ENCODE data around the gene PTPRG.

PTPRG gene

DNA sequence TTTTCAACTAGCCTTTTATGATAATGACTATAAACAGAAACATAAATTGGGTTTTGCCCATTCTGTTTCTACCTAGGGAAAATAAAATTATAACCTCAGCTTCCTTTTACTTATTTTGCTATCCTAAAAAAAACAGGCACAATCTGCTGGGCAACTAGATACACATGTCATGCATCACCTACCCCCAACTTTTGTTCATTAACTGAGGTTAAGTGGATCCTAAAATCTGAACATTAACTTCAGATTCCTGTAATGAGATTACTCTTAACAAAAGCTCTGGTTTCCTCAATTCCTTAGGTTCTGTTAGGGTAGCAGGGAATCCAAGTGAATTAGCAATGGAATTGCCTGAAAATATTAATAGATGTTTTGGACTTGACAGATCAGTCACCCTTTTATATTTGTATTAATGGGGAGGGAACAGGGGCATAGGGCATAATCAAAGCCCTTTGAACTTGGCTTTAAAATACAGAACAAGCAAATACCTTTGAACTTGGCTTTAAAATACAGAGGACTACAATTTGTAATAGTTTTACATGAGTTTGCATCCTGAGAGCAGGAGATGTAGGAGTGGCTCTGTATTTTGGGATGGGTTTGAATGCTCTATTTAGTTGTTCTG is 705.4 kb downstream of the PTPRG start:
- no peak for DNase-seq

DNA sequence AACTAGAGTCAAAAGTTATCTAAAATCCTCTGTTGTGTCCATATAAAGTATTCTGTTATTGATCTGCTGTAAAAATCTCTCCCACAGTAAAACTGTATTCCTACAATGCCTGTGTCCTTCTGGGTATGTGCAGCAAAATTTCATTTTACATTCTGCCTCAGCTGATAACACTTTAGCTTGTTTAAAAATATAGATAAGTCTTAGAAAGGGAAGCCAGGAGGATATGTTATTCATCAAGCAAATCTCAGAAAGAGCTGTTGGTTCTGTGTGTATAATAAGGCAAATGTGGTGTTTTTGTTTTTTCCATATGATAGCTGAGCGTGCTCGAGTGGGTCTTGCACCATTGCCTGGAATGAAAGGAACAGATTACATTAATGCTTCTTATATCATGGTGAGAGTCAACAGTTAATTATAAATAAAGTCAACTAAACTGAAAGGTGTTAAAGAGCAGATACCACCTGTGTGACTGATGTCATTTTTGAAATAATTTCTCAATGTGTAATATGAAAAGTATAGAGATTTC is 715.3 kb downstream of the PTPRG start:
- no peak for DNase-seq

DNA sequence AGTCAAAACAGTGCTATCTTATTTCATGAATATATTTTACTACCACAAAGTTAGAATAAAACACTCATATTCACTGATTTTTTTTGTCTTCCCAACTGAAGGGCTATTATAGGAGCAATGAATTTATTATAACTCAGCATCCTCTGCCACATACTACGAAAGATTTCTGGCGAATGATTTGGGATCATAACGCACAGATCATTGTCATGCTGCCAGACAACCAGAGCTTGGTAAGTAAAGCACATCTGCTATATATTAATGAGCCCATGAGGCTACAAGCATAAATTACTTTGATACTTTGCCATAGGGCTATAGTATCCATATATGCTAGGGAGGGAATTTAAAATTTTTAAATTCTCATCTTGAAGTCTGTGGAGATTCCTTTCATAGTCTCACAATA is 716.1 kb downstream of the PTPRG start:
- DNase-seq, result no peak

DNA sequence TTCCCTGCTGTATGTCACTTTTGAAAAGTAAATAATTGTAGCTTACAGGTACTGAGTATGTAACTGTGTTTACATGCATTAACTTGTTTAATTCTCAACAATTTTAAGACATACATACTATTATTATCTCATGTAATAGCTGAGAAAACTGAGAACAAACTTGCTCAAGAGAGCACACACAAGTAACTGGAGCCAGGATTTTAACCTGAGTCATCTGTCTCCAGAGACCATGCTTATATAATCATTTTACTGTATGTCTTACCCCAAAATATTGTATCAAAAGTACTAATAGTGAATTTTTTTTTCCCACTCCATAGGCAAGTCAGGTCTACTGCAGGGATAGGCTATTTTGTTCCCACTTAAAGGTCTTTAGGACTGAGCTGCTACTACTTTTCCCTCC is 716.6 kb downstream of the PTPRG start:
- DNase-seq, result no peak

DNA sequence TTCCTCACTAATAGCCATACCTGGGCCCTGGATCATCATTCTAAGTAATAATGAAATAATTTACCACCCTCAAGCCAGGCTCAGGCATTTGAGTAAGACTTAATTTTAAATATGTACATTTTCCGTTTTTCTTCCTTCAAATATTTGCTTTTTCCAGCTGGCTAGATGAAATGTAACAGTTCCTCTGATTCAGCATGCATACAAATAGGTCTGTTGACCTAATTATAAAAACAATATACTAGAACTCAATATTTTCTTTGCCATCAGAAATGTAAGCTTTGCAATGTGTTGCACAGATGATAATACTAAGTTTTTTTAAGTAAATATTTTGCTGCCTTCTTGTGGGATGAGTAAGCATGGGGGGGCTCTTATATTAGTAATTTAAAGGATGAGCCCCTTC is 720.4 kb downstream of the PTPRG start:
- DNase-seq, result no peak

DNA sequence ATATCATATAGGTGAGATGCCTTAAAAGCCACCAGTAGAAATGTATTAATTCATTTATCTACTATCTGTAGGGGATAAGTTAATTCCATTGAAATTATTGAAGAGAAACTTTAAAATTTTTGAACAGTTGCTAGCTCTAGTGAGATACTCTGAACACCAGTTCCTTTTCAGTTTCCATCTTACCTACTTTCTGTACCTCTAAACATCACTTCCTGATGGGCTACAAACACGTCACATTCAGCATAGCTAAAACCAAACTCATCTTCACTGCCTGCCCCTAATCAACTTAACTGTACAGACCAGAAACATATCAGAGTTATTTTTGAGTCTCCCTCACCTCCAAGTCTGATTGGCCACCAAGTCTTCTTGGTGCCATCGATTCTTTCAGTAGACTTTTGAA is 723.1 kb downstream of the PTPRG start:
- no peak for DNase-seq

DNA sequence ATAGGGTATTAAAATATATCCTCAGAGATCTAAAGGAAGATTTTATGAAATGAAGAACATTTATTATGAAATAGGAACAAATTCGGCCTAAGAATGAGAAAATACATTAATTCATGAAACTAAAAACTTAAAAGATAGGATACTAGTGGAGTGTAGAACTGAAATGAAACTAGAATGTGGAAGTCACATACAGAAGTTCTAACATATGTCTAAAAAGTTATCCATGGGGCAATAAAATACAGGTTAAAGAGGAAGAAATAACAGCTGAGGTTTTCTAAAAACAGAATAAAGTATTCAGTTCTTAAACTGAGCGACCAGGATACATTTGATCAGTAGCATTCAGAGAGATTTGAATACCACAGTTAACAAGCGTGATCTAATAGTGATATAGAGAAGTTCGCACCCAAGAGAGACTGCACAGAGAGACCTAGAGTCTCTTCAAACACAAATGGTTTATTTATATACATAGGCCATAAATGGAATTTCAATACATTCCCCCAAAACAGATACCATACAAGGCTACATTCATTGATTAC is 726.1 kb downstream of the PTPRG start:
- no peak for DNase-seq

DNA sequence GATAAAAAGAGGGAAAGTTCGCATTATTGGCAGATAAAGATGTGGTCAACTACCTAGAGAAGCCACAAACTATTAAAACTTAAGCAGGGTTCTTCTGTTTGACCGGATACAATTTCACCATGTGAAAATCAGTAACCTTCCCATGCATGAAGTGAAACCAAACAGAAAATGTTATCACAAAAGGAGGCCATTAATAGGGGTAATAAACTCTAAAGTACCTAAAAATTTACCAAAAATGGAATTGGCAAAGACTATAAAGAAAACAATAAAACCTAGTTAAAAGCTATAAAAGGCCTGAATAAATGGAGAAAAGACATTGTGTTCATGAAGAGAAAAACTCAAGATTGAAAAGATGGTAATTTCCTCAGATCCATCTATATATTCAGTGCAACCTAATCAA is 728.6 kb downstream of the PTPRG start:
- DNase-seq, result no peak

DNA sequence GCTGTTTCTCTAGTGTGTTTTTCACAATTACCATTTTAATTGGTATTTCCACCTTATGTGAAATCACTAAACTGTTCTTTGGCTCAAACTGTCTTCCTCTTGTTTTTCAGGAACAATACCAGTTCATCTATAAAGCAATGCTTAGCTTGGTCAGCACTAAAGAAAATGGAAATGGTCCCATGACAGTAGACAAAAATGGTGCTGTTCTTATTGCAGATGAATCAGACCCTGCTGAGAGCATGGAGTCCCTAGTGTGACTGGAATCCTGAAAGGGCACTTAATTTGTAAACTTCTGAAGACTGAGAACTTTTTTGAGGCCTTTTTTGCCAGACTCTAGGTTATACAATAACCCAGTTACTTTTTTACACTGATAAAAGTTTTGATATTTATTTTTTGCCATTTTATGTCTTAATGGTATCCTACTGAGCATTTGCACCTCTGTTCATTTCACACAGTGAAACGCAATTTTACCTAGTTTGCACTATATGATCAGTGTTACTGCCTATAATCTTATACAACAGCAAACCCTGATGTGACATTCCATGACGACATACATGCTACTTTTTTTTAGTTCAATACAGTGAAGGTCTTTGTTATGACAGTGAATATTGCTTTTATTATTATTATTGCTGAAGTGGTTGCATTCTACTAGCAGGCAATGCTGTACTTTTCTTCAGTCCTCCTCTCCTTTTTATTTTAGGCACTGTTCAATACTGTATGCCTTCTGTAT is 731.8 kb downstream of the PTPRG start:
- no peak for DNase-seq

DNA sequence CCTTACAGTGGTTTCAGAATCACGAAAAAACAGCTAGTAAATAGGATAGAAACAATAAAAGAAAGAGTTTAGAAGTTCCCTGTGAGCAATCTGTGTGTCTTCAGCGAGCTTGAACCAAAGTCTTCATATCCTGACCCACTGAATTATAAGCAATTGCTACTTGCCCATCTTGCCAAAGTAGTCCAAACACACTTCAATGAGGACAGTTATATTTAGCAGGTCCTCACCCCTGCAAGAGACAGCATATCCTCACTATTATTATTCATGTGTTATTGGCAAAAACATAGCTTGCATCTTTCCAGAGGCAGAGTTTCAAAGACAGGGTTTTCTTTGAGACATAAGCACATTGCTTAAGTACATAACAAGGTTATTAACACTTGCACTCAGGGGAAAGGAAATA is 734.2 kb downstream of the PTPRG start:
- DNase-seq, result no peak

DNA sequence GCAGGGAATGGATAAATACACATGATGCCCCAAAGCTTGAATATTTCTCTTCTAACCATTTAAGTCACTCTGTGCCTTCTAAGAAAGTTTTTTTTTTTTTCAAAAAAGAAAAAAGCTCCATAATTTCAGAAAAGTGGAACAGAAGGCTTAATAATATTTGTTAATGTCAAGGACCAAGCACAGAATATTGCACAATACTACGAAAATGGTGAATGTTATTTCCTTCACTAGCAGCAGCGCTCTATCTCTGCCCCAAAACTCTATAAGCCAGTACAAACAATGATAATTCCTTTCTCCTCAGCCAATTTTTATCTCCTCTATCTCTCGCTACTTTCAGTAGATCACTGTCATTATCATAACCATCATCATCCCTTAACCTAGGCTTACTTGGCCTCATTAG is 739.2 kb downstream of the PTPRG start:
- no peak for DNase-seq

DNA sequence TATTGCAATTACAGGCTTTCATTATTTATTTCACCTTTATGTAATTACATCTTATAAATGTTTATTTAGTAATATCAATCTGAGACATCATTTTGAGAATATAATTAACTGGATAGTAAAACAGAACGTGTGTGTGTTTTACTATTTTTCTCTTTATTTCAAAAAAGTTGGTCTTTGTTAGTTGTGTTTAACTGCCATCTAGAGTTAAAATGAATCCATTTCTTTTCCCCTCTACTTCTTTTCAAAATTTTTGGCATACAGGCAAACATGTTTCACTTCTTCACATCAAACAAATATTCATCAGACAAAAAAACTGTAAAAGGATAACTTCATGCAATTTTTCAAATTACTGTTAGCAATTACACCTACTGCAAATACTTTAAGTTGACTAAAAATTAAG is 750.8 kb downstream of the PTPRG start:
- no peak for DNase-seq

DNA sequence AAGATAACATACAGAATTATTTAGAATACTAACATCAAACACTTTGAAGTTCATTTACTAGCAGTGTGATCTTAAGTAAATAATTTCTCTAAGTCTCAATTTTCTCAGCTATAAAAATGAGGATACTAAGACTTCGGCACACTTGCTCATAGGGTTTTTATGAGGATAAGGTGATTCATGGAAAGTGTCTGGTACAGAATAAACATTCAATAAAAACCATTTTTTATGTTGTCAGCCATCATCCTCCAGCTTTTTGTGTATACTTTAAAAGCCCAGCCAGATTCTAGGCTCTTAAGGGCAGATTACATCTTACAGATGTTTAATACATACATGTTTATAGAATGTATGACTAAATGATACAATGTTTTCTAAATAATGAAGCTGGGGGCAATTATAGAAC is 755.2 kb downstream of the PTPRG start:
- DNase-seq, result no peak

DNA sequence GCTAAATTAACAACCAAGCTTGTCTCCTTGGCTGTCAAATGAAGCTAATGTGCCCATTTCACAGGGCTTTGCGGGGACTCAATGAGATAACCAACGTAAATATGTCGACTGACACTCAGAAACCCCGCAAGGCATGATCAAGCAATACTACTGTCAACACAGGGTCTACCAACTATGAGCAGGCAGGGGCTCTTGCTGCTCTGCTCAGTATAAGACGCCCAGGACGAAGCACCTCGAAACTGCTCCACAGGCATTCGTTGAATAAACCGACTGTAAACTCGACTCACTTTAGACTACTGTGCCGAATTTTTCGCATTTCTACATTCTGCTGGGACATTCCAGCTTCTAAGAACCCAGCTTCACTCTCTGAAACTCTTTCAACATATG is 757.0 kb downstream of the PTPRG start:
- DNase-seq, result no peak

DNA sequence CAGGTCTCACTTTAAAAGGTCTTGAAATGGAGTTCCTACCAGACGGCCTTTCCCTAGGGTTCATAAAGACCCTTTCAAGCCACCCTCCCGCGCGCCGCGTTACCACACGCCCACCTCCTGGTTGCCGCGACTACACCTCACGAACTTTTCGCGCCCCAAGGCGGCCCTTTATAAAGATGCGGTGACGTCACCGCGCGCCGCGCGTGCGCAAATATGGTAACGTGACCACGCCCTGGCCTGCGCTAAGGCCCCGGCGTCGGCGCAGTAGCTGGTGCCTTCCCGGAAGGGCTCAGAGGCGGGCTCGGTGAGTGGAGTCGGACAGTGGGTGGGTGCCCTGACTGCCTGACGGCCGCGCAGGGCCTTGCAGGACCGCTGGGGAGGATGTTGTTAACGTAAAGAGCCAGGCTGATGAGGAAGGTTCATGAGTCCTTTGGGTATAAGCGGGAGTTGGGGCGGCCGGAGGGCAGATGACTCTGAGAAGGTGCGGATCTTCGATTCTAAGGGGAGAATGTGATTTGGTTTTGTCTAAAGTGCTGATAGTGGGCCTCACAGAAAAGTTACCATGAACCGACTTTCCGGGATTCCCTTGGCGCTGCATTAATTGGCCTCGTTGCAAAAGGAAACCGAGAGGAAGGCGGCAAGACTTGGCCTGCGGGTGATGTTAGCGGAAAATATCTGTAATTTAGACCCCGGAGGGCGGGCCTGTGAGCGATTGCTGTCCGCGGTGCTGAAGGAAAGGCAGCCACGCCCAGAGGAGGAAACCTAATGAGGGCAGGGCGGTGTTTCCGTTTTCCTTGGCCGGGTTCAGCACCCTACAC is 757.6 kb downstream of the PTPRG start:
- no peak for DNase-seq

DNA sequence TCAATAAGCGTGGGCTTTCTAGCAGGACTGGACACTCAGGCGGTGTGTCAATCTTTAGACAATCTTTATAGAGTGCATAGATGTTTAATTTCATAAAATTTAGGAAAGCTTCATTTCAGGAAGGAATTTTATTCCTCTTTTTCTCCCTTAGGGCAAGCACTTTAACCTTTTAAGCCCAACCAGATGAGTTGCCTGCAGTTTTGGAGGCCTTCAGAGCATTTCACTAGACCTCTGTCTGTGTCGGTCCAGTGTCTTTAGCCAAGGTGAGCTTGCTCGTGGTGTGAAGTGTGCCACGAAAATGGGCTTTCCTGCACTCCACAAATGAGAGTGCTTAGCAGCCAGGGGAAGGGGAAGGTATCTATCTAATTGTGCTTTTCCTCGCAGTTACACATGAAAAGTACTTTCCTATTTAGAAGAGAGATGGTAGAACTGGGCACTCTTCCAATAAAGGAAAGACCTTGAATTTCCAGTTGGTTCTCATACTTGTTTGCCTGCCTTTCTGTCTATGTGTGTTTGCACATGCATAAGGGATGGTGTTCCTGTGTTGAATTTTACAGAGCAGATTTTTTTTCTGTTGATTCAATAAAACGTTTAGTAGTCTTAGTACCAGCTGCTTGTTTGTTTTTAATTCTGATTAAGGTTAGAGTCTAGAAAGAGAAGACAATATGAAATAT is 758.3 kb downstream of the PTPRG start:
- no peak for DNase-seq

DNA sequence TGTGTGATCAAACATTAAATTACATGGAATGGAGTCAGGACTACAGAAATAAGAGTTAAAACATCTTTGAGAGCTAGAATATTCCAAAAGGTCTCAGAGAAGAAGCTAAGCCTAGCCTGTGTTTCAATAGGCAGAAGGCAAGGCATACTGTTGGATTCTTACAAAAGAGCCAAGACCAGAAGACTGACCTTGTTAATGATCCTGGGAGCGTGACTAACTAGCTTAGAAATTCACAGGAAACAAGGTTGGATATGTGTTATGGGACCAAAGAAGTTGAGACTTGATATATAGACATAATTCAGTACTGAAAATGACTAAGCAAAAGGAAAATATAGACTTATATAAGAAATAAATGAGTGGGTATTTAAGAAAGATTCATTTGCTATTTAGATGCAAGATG is 761.9 kb downstream of the PTPRG start:
- DNase-seq, result no peak

DNA sequence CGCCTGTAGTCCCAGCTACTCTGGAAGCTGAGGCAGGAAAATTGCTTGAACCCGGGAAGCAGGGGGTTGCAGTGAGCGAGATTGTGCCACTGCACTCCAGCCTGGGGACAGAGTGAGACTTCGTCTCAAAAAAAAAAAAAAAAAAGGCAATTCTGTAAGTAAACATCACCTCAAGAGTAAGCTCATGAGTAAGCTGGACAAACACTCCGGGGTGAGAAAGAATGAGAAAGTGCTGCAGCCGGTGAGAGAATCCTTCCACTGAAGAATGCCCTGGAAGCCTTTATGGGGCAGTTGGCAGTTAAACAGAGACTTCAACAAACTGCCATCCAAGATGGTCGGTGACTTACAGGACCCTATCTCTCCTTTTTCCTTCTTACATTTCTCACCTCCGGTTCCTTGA is 764.5 kb downstream of the PTPRG start:
- no peak for DNase-seq

DNA sequence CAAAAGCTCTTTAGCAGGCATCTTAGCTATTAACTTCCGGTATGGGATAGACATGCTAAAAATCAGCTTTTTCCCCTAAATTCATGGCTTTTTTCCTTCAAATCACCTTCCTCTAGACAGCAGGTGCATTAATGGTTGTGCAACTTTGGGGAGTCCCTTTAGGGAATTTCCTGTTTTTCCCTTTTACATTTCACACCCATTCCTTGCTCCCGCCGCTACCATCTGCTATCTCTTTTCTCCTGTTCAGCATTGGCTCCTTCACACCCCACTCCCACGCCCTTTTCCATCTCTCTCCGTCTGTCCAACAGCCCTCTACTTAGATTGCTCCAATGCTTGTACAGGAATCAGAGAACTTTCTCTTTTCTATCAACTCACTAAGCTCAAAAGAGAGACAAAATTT is 768.6 kb downstream of the PTPRG start:
- no peak for DNase-seq

DNA sequence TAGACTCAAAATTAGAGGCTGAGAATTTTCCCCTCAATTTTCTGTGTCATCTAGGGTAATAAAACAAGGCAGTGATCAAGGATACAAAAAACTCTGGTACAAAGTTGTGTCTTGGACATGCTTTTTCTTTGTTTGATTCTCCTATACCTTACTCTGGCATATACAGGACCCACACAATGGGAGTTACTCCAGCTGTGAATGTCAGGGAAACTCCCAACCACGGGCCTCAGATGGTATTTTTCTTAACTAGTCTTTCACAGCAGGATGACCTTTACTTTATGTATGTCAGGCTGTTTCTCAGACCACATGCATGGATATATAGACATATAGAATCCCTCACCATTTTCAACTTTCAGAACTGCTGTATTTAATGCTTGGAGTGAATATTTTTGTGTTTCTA is 770.6 kb downstream of the PTPRG start:
- no peak for DNase-seq

DNA sequence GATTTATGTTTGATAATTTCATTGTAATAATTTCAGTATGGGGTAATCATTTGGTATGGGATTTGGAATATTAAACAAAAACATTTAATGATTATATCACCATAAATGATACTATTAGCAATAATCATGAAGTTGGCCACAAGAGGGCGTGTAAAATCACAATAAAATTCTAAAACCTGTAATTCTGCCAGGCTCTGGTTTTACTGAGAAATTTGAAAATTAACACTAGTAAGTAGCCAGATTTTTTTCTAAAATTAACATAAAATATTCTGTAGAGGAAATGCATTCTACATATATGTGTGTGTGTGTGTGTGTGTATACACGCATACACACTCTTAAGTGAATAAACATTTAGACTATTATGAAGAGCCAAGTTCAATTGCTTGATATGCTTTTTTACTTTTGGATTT is 771.5 kb downstream of the PTPRG start:
- DNase-seq, result no peak

DNA sequence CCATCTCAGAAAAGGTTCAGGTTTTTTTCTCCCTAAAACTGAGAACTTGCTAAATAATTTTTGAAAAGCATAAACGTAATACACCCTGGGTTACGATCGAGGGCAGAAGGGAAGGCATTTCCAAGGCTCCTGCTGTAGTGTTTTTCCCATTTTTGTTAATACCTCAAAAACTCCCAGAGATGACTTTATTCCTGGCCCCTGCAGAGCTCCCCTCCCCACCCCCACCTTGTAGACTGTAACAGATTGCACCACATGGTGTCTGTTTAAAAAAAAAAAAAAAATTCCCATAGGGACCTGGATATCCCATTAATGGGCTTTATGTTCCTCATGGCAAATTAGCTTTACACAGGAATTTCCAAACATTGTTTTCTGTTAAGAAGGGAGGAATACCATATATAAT is 773.8 kb downstream of the PTPRG start:
- DNase-seq, result no peak

DNA sequence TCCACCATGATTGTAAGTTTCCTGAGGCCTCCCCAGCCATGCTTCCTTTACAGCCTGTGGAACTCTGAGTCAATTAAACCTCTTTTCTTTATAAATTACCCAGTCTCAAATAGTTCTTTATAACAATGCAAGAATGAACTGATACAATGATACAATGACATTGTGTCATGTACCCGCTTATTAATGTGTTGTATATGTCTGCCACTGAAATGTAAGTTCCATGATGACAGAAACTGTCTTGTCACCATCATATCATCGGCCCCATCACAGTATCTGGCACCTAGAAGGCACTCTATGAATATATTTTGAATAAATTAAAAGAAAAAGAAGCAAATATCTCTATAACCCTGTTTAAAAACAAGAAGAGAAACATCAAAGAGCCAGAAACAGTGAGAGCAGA is 782.4 kb downstream of the PTPRG start:
- no peak for DNase-seq
